ENCODE results near the gene MATN1.

- TF ChIP-seq CTCF (conservative IDR thresholded peaks at IDR 0.05; ENCODE audit: low read depth, low read length) (no peak; the same call in 1 of the 2 replicates), POLR2A (IDR thresholded peaks at IDR 0.05; ENCODE audit: low read depth, low read length) (no peak)
Measured at GRCh38 chr1:30719406-30720270, 3.7 kb downstream of the MATN1 start.

All from IMR-90 (cell line).